Nephron (organoid): ENCODE data around the gene ADRA2A.

ENCODE experiments used
- H3K27ac Mint-ChIP-seq, 3 experiments: 2 replicates each; pipeline ENCODE4 v1.8.0; 2020; ENCODE audit warnings: mixed read lengths in 3 of 3, mild to moderate bottlenecking in 2 of 3, moderate library complexity in 1 of 3
- H3K27me3 Mint-ChIP-seq: 2 replicates; pipeline ENCODE4 v1.8.0; 2021; ENCODE audit warnings: low read depth, mild to moderate bottlenecking, moderate library complexity, mixed read lengths
- H3K36me3 Mint-ChIP-seq: 2 replicates; pipeline ENCODE4 v1.8.0; 2020; ENCODE audit warnings: low read depth, mixed read lengths
- H3K4me1 Mint-ChIP-seq: 2 replicates; pipeline ENCODE4 v1.8.0; 2020; ENCODE audit warnings: mixed read lengths
- H3K4me3 Mint-ChIP-seq, 3 experiments: 2 replicates each; pipeline ENCODE4 v1.8.0; 2020; ENCODE audit warnings: mild to moderate bottlenecking in 3 of 3, mixed read lengths in 3 of 3, moderate library complexity in 2 of 3
- H3K9me3 Mint-ChIP-seq: 2 replicates; pipeline ENCODE4 v1.8.0; 2020; ENCODE audit warnings: mixed read lengths
- TF ChIP-seq, protein P1 (sequence below), 3 experiments: fragments of 200-600 bp; sonication (generic); IDR thresholded peaks; one replicate each; pipeline ENCODE4 v1.5.0; 2021; ENCODE audit warnings: antibody characterized with exemption in 3 of 3; ENCODE audit not compliant: unreplicated experiment in 3 of 3

ADRA2A gene

GRCh38 chr10:111077479-111077784 is 603 bp downstream of the ADRA2A start:
- Mint-ChIP-seq H3K27ac (peak overlapping the region in 1 of 3 experiments; percentile 67), H3K9me3 (peaks cover 2% of the 10 kb centered on the region), H3K4me1 (peaks cover 23% of the 10 kb centered on the region), H3K36me3 (peaks cover 14% of the 10 kb centered on the region), H3K27me3 (peaks cover 90% of the 10 kb centered on the region), H3K4me3 (peak overlapping the region; percentile 86 to 88 (median 86))
- TF ChIP-seq, protein P1, sequence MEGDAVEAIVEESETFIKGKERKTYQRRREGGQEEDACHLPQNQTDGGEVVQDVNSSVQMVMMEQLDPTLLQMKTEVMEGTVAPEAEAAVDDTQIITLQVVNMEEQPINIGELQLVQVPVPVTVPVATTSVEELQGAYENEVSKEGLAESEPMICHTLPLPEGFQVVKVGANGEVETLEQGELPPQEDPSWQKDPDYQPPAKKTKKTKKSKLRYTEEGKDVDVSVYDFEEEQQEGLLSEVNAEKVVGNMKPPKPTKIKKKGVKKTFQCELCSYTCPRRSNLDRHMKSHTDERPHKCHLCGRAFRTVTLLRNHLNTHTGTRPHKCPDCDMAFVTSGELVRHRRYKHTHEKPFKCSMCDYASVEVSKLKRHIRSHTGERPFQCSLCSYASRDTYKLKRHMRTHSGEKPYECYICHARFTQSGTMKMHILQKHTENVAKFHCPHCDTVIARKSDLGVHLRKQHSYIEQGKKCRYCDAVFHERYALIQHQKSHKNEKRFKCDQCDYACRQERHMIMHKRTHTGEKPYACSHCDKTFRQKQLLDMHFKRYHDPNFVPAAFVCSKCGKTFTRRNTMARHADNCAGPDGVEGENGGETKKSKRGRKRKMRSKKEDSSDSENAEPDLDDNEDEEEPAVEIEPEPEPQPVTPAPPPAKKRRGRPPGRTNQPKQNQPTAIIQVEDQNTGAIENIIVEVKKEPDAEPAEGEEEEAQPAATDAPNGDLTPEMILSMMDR (IDR thresholded peaks at IDR 0.05; ENCODE audit: unreplicated experiment in 3 of 3): no peak

DNA sequence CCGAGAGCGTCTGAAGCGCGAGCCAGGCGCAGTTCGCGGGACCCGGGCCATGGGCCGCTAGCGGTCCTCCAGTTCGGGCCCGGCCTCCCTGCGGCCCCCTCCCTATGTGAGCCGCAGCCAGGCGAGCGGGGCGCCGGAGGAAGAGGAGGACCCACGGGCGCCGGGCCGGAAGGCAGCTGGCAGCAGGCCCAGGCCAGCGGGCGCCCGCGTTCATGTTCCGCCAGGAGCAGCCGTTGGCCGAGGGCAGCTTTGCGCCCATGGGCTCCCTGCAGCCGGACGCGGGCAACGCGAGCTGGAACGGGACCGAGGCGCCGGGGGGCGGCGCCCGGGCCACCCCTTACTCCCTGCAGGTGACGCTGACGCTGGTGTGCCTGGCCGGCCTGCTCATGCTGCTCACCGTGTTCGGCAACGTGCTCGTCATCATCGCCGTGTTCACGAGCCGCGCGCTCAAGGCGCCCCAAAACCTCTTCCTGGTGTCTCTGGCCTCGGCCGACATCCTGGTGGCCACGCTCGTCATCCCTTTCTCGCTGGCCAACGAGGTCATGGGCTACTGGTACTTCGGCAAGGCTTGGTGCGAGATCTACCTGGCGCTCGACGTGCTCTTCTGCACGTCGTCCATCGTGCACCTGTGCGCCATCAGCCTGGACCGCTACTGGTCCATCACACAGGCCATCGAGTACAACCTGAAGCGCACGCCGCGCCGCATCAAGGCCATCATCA is 1.1 kb downstream of the ADRA2A start:
- Mint-ChIP-seq H3K27me3 (peaks cover 89% of the 10 kb centered on the region), H3K27ac (peak overlapping the region in 1 of 3 experiments; percentile 67), H3K4me3 (peak overlapping the region; percentile 86 to 88 (median 86)), H3K4me1 (peaks cover 23% of the 10 kb centered on the region), H3K36me3 (peaks cover 14% of the 10 kb centered on the region), H3K9me3 (peaks cover 2% of the 10 kb centered on the region)
- TF ChIP-seq, protein P1 (IDR thresholded peaks at IDR 0.05; ENCODE audit: unreplicated experiment in 3 of 3): no peak

- Mint-ChIP-seq H3K9me3 (peaks cover 2% of the 10 kb centered on the region), H3K4me3 (peak overlapping the region; percentile 71 to 79 (median 74)), H3K4me1 (peaks cover 23% of the 10 kb centered on the region), H3K36me3 (peaks cover 14% of the 10 kb centered on the region), H3K27ac (no peak overlapping the region), H3K27me3 (peaks cover 82% of the 10 kb centered on the region)
- TF ChIP-seq, protein P1 (IDR thresholded peaks at IDR 0.05; ENCODE audit: unreplicated experiment in 3 of 3): no peak
Observed at GRCh38 chr10:111078505-111079185, 1.8 kb downstream of the ADRA2A start.

DNA sequence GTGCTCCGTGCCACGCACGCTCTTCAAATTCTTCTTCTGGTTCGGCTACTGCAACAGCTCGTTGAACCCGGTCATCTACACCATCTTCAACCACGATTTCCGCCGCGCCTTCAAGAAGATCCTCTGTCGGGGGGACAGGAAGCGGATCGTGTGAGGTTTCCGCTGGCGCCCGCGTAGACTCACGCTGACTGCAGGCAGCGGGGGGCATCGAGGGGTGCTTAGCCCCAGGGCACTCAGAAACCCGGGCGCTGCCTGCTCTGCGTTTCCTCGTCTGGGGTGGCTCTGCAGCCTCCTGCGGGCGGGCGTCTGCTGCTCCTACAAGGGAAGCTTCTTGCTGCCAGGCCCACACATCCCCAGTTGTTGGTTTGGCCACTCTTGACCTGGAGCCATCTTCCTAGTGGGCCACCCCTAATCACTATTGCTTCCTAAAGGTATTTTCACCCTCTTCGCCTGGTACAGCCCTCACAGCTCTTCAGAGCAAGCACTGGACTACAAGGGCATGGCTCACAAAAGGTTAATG is 2.5 kb downstream of the ADRA2A start:
- H3K27ac Mint-ChIP-seq: peak overlapping the region in 1 of 3 experiments; percentile 51
- H3K4me3 Mint-ChIP-seq: peak overlapping the region; percentile 71 to 79 (median 72)
- peaks cover 2% of the 10 kb centered on the region for H3K9me3 Mint-ChIP-seq
- peaks cover 77% of the 10 kb centered on the region for H3K27me3 Mint-ChIP-seq
- H3K4me1 Mint-ChIP-seq: peaks cover 23% of the 10 kb centered on the region
- TF ChIP-seq, protein P1 (IDR thresholded peaks at IDR 0.05; ENCODE audit: unreplicated experiment in 3 of 3): no peak
- H3K36me3 Mint-ChIP-seq: peaks cover 14% of the 10 kb centered on the region

DNA sequence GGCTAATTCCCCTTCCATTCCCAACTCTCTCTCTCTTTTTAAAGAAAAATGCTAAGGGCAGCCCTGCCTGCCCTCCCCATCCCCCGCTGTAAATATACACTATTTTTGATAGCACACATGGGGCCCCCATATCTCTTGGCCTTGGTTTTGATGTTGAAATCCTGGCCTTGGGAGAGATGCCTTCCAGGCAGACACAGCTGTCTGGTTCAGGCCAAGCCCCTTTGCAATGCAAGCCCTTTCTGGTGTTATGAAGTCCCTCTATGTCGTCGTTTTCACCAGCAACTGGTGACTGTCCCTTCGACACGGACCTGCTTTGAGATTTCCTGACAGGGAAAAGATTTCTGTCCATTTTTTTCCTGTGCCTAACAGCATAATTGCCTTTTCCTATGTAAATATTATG is 3.0 kb downstream of the ADRA2A start:
- TF ChIP-seq, protein P1 (IDR thresholded peaks at IDR 0.05; ENCODE audit: unreplicated experiment in 3 of 3): no peak
- Mint-ChIP-seq H3K27me3 (peaks cover 73% of the 10 kb centered on the region), H3K4me1 (peaks cover 23% of the 10 kb centered on the region), H3K4me3 (peak overlapping the region; percentile 71 to 79 (median 72)), H3K27ac (peak overlapping the region in 2 of 3 experiments; percentile 51 to 72), H3K9me3 (peaks cover 2% of the 10 kb centered on the region), H3K36me3 (peaks cover 14% of the 10 kb centered on the region)
